Measurements from ENCODE around the gene OR6N2.

OR6N2 gene

DNA sequence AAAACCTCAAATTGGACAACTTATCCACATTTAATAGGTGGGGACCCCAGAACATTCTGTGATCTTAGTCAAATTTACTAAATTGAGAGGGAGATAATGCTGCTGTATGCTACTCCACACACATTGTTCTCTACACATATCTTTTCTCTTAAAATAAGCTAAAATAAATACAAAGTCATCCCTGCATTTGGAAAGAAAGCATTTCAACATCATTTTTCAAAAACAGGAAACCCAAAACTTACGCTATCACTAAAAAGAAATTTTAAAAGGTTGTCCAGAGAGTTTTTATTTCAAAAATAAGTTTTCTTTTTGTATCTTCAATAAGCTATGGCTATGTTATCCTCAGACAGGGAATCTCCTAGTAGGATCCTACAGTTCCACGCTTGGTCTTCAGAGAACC, 19.5 kb upstream of the OR6N2 start:
- no peak for ATAC-seq
- TF ChIP-seq GLIS3 (CRISPR knock-in tag; IDR thresholded peaks at IDR 0.05): no peak

DNA sequence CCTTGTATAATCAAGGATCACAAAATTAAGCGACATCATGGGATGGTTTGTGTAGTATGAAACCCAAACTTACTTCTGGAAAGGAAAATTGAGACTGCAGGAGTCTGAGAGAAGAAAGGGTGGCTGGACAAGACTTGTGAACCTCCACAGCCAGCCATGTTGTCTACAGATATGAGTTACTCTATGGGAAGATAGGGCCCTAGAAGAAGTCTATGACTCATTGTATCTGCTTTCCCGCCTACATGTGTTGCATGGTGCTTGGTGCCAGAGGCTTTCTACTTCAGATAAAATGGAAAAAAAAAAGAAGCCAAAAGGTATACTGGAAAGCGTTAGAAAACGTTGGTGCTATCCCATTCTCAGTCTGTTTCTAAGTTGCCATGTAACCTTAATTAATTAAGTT, 18.7 kb upstream of the OR6N2 start:
- no peak for ATAC-seq
- no peak for TF ChIP-seq PPARA (CRISPR knock-in tag; IDR thresholded peaks at IDR 0.05; ENCODE audit: borderline replicate concordance)
- TF ChIP-seq ZNF565 (CRISPR knock-in tag; conservative IDR thresholded peaks at IDR 0.05; ENCODE audit: low read depth): no peak
- no peak for TF ChIP-seq OSR1 (CRISPR knock-in tag; IDR thresholded peaks at IDR 0.05)
- no peak for TF ChIP-seq SNAI2 (CRISPR knock-in tag; IDR thresholded peaks at IDR 0.05)
- TF ChIP-seq ZC3H10 (CRISPR knock-in tag; IDR thresholded peaks at IDR 0.05): no peak
- TF ChIP-seq ZFP3 (CRISPR knock-in tag; IDR thresholded peaks at IDR 0.05): no peak
- no peak for TF ChIP-seq ARNTL (CRISPR knock-in tag; IDR thresholded peaks at IDR 0.05; ENCODE audit: borderline replicate concordance, low read depth)
- TF ChIP-seq, protein P1, sequence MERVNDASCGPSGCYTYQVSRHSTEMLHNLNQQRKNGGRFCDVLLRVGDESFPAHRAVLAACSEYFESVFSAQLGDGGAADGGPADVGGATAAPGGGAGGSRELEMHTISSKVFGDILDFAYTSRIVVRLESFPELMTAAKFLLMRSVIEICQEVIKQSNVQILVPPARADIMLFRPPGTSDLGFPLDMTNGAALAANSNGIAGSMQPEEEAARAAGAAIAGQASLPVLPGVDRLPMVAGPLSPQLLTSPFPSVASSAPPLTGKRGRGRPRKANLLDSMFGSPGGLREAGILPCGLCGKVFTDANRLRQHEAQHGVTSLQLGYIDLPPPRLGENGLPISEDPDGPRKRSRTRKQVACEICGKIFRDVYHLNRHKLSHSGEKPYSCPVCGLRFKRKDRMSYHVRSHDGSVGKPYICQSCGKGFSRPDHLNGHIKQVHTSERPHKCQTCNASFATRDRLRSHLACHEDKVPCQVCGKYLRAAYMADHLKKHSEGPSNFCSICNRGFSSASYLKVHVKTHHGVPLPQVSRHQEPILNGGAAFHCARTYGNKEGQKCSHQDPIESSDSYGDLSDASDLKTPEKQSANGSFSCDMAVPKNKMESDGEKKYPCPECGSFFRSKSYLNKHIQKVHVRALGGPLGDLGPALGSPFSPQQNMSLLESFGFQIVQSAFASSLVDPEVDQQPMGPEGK (CRISPR knock-in tag; IDR thresholded peaks at IDR 0.05; ENCODE audit: borderline replicate concordance): no peak
- no peak for TF ChIP-seq ZNF8 (CRISPR knock-in tag; IDR thresholded peaks at IDR 0.05)
- TF ChIP-seq, protein P2, sequence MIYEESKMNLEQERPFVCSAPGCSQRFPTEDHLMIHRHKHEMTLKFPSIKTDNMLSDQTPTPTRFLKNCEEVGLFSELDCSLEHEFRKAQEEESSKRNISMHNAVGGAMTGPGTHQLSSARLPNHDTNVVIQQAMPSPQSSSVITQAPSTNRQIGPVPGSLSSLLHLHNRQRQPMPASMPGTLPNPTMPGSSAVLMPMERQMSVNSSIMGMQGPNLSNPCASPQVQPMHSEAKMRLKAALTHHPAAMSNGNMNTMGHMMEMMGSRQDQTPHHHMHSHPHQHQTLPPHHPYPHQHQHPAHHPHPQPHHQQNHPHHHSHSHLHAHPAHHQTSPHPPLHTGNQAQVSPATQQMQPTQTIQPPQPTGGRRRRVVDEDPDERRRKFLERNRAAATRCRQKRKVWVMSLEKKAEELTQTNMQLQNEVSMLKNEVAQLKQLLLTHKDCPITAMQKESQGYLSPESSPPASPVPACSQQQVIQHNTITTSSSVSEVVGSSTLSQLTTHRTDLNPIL (CRISPR knock-in tag; IDR thresholded peaks at IDR 0.05; ENCODE audit: low read depth): no peak
- no peak for TF ChIP-seq GLIS3 (CRISPR knock-in tag; IDR thresholded peaks at IDR 0.05)
- no peak for TF ChIP-seq CSDC2 (CRISPR knock-in tag; IDR thresholded peaks at IDR 0.05)

DNA sequence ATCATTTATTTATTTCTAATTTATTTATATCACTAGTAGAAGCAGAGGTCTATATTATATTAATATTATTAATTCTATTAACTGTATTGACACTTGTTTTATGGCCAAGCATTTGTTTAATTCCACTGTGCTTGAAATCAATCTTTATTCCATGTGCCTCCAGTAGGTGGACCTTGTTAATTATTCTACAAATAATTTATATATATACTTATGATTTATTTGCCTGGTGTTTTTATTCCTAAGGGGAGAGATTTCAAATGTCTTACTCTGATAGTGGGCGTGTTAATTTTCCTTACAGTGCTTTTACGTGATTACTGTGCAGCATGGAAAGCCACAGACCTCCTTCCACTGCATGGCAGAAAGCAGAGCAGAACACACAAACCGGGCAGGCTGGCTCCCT, 17.5 kb upstream of the OR6N2 start:
- no peak for TF ChIP-seq ESRRG (CRISPR knock-in tag; IDR thresholded peaks at IDR 0.05)
- no peak for TF ChIP-seq ZNF565 (CRISPR knock-in tag; conservative IDR thresholded peaks at IDR 0.05; ENCODE audit: low read depth)
- TF ChIP-seq CSDC2 (CRISPR knock-in tag; IDR thresholded peaks at IDR 0.05): no peak
- no peak for TF ChIP-seq BACH2 (CRISPR knock-in tag; IDR thresholded peaks at IDR 0.05; ENCODE audit: borderline replicate concordance)
- TF ChIP-seq ARNTL (CRISPR knock-in tag; IDR thresholded peaks at IDR 0.05; ENCODE audit: borderline replicate concordance, low read depth): no peak
- TF ChIP-seq, protein P3, sequence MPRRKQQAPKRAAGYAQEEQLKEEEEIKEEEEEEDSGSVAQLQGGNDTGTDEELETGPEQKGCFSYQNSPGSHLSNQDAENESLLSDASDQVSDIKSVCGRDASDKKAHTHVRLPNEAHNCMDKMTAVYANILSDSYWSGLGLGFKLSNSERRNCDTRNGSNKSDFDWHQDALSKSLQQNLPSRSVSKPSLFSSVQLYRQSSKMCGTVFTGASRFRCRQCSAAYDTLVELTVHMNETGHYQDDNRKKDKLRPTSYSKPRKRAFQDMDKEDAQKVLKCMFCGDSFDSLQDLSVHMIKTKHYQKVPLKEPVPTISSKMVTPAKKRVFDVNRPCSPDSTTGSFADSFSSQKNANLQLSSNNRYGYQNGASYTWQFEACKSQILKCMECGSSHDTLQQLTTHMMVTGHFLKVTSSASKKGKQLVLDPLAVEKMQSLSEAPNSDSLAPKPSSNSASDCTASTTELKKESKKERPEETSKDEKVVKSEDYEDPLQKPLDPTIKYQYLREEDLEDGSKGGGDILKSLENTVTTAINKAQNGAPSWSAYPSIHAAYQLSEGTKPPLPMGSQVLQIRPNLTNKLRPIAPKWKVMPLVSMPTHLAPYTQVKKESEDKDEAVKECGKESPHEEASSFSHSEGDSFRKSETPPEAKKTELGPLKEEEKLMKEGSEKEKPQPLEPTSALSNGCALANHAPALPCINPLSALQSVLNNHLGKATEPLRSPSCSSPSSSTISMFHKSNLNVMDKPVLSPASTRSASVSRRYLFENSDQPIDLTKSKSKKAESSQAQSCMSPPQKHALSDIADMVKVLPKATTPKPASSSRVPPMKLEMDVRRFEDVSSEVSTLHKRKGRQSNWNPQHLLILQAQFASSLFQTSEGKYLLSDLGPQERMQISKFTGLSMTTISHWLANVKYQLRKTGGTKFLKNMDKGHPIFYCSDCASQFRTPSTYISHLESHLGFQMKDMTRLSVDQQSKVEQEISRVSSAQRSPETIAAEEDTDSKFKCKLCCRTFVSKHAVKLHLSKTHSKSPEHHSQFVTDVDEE (CRISPR knock-in tag; IDR thresholded peaks at IDR 0.05): no peak
- TF ChIP-seq, protein P4, sequence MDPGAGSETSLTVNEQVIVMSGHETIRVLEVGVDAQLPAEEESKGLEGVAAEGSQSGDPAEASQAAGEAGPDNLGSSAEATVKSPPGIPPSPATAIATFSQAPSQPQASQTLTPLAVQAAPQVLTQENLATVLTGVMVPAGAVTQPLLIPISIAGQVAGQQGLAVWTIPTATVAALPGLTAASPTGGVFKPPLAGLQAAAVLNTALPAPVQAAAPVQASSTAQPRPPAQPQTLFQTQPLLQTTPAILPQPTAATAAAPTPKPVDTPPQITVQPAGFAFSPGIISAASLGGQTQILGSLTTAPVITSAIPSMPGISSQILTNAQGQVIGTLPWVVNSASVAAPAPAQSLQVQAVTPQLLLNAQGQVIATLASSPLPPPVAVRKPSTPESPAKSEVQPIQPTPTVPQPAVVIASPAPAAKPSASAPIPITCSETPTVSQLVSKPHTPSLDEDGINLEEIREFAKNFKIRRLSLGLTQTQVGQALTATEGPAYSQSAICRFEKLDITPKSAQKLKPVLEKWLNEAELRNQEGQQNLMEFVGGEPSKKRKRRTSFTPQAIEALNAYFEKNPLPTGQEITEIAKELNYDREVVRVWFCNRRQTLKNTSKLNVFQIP (CRISPR knock-in tag; IDR thresholded peaks at IDR 0.05; ENCODE audit: borderline replicate concordance, low read depth): no peak
- TF ChIP-seq ZFP30 (CRISPR knock-in tag; IDR thresholded peaks at IDR 0.05): no peak
- ATAC-seq: no peak

DNA sequence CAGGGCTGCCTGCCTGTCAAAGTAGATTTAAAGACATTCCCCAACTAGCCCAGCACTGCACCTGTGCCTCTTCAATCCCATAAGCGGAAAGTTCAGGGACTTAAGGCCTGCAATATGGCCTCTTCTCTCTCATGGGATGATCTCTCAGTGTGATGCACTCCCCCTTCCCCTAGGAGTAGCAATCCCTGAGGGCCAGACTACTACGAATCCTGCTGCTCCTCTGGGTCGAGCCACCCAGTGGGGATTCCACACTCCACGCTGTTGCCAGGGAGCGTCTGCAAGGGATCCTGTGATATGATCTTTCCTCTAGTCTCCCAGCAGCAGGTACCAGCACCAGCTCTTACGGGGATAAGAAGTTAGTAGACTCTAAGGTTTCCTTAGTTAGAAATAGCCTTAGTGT, 13.2 kb upstream of the OR6N2 start:
- ATAC-seq: no peak
- no peak for TF ChIP-seq PPARA (CRISPR knock-in tag; IDR thresholded peaks at IDR 0.05; ENCODE audit: borderline replicate concordance)
- no peak for TF ChIP-seq ZC3H10 (CRISPR knock-in tag; IDR thresholded peaks at IDR 0.05)
- no peak for TF ChIP-seq ZNF8 (CRISPR knock-in tag; IDR thresholded peaks at IDR 0.05)
- TF ChIP-seq, protein P2 (CRISPR knock-in tag; IDR thresholded peaks at IDR 0.05; ENCODE audit: low read depth): no peak
- TF ChIP-seq ZFP3 (CRISPR knock-in tag; IDR thresholded peaks at IDR 0.05): no peak
- no peak for TF ChIP-seq ISL1 (CRISPR knock-in tag; IDR thresholded peaks at IDR 0.05)
- no peak for TF ChIP-seq ARNTL (CRISPR knock-in tag; IDR thresholded peaks at IDR 0.05; ENCODE audit: borderline replicate concordance, low read depth)
- TF ChIP-seq ESRRG (CRISPR knock-in tag; IDR thresholded peaks at IDR 0.05): no peak
- no peak for TF ChIP-seq ZFP30 (CRISPR knock-in tag; IDR thresholded peaks at IDR 0.05)
- TF ChIP-seq, protein P5, sequence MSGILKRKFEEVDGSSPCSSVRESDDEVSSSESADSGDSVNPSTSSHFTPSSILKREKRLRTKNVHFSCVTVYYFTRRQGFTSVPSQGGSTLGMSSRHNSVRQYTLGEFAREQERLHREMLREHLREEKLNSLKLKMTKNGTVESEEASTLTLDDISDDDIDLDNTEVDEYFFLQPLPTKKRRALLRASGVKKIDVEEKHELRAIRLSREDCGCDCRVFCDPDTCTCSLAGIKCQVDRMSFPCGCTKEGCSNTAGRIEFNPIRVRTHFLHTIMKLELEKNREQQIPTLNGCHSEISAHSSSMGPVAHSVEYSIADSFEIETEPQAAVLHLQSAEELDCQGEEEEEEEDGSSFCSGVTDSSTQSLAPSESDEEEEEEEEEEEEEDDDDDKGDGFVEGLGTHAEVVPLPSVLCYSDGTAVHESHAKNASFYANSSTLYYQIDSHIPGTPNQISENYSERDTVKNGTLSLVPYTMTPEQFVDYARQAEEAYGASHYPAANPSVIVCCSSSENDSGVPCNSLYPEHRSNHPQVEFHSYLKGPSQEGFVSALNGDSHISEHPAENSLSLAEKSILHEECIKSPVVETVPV (CRISPR knock-in tag; IDR thresholded peaks at IDR 0.05): no peak
- TF ChIP-seq GLIS3 (CRISPR knock-in tag; IDR thresholded peaks at IDR 0.05): no peak
- no peak for TF ChIP-seq RARB (CRISPR knock-in tag; IDR thresholded peaks at IDR 0.05)
- TF ChIP-seq, protein P4 (CRISPR knock-in tag; IDR thresholded peaks at IDR 0.05; ENCODE audit: borderline replicate concordance, low read depth): no peak
- TF ChIP-seq CSDC2 (CRISPR knock-in tag; IDR thresholded peaks at IDR 0.05): no peak
- TF ChIP-seq BACH2 (CRISPR knock-in tag; IDR thresholded peaks at IDR 0.05; ENCODE audit: borderline replicate concordance): no peak
- no peak for TF ChIP-seq TOX (CRISPR knock-in tag; IDR thresholded peaks at IDR 0.05; ENCODE audit: borderline replicate concordance)
- no peak for TF ChIP-seq TCF4 (CRISPR knock-in tag; IDR thresholded peaks at IDR 0.05; ENCODE audit: borderline replicate concordance)
- no peak for TF ChIP-seq OSR1 (CRISPR knock-in tag; IDR thresholded peaks at IDR 0.05)
- no peak for TF ChIP-seq ZNF70 (CRISPR knock-in tag; IDR thresholded peaks at IDR 0.05)
